AG09309 (cell line): Measurements from ENCODE around the gene ABHD6.

Experiments used
- DNase-seq: peaks from one replicate; pipeline ENCODE4 v3.0.0-alpha.2; 2010; ENCODE audit warnings: low read depth
- H3K4me3 ChIP-seq: 2 replicates; pipeline ENCODE4 v1.5.1; 2011; ENCODE audit warnings: mild to moderate bottlenecking, low read depth, low read length, moderate library complexity; ENCODE audit not compliant: control insufficient read depth
- CTCF ChIP-seq: IDR thresholded peaks from 2 replicates; pipeline ENCODE4 v1.5.1; 2011; ENCODE audit warnings: mild to moderate bottlenecking, low read depth, low read length, inconsistent platforms; ENCODE audit not compliant: insufficient read depth, control insufficient read depth; ENCODE audit errors: missing control alignments

Gene ABHD6

GRCh38 chr3:58250093-58250707, 12.6 kb downstream of the ABHD6 start:
- no peak overlapping the region for H3K4me3 ChIP-seq
- DNase-seq, result no peak
- no peak for TF ChIP-seq CTCF

GRCh38 chr3:58251631-58252035, 14.0 kb downstream of the ABHD6 start:
- no peak for TF ChIP-seq CTCF
- no peak for DNase-seq
- H3K4me3 ChIP-seq, result no peak overlapping the region

- DNase-seq, result no peak
- H3K4me3 ChIP-seq, result no peak overlapping the region
- TF ChIP-seq CTCF, result no peak
These were observed 16.6 kb downstream of the ABHD6 start for GRCh38 chr3:58254144-58254543.

- no peak for DNase-seq
- TF ChIP-seq CTCF, result no peak
These were observed 18.5 kb downstream of the ABHD6 start for GRCh38 chr3:58256061-58256460.

DNA sequence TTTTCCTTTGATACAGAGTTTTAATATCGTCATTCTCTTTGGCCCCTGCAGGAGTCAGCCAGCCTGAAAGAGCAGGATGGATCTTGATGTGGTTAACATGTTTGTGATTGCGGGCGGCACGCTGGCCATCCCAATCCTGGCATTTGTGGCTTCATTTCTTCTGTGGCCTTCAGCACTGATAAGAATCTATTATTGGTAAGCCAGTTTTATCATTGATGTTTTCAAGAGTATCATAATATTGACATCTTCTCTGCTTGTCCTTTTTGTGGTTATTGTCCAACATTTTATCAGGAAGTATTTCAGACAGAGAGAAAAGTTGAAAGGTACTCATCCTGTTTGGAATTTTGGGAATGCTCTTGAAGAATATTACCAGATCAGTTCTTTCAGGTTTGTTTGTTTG, 18.9 kb downstream of the ABHD6 start:
- no peak for DNase-seq
- TF ChIP-seq CTCF, result no peak
- H3K4me3 ChIP-seq, result no peak overlapping the region

More at GRCh38 chr3:58256061-58256460, 18.5 kb downstream of the ABHD6 start:
- no peak overlapping the region for H3K4me3 ChIP-seq

DNA sequence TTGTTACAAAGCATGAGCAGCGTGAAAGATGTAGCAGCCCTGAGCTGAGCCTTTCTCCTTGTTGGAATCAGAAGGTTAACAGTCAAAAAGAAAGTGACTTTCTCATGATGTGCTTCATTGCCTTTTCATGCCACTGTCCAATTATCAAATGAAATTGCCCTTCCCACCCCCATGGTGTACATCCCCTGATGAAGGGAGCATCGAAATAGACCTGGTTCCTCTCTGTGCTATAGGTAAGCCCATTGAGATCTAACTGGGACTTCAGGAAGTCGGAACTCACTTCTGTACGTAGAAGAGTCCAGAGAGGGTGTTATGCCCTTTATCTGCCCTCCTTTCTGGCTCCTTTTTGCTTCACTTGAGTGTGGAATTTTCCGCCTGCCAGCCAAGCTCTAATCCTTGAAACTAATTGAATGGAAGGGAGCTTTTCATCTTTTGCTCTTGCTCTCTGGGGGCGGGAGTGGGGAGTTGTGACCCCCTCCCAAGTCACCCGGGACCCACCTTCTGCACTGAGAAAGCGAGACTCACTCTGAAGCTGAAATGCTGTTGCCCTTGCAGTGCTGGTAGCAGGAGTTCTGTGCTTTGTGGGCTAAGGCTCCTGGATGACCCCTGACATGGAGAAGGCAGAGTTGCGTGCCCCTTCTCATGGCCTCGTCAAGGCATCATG, 20.9 kb downstream of the ABHD6 start:
- DNase-seq, result no peak
- H3K4me3 ChIP-seq, result no peak overlapping the region
- no peak for TF ChIP-seq CTCF
